ENCODE results near the gene WNK1.

- TF ChIP-seq, protein P1, sequence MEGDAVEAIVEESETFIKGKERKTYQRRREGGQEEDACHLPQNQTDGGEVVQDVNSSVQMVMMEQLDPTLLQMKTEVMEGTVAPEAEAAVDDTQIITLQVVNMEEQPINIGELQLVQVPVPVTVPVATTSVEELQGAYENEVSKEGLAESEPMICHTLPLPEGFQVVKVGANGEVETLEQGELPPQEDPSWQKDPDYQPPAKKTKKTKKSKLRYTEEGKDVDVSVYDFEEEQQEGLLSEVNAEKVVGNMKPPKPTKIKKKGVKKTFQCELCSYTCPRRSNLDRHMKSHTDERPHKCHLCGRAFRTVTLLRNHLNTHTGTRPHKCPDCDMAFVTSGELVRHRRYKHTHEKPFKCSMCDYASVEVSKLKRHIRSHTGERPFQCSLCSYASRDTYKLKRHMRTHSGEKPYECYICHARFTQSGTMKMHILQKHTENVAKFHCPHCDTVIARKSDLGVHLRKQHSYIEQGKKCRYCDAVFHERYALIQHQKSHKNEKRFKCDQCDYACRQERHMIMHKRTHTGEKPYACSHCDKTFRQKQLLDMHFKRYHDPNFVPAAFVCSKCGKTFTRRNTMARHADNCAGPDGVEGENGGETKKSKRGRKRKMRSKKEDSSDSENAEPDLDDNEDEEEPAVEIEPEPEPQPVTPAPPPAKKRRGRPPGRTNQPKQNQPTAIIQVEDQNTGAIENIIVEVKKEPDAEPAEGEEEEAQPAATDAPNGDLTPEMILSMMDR (IDR thresholded peaks at IDR 0.05; ENCODE audit: low read depth, low read length): no peak
- no peak for TF ChIP-seq EZH2phosphoT487 (IDR thresholded peaks at IDR 0.05; ENCODE audit: low read depth)
Observed at GRCh38 chr12:851913-852312, 99.5 kb downstream of the WNK1 start.
